HepG2 (cell line): ENCODE results near the gene BRCA1. TPM values are rescaled to one million over a fixed set of nuclear protein-coding genes. Genes with fewer than 3 reads are reported as not detected.

Source experiments
- ATAD3A ChIP-seq: sonication (generic); formaldehyde crosslinking; IDR thresholded peaks from 2 replicates; pipeline ENCODE4 v1.4.0; 2020; ENCODE audit warnings: missing genetic modification reagents
- FLYWCH1 ChIP-seq: sonication (generic); formaldehyde crosslinking; IDR thresholded peaks from 2 replicates; pipeline ENCODE4 v1.8.1; 2023; ENCODE audit warnings: mild to moderate bottlenecking, missing genetic modification reagents
- FOXC1 ChIP-seq: sonication (generic); formaldehyde crosslinking; IDR thresholded peaks from 2 replicates; pipeline ENCODE4 v1.8.0; 2022; ENCODE audit warnings: mild to moderate bottlenecking, missing genetic modification reagents, borderline replicate concordance
- HMG20A ChIP-seq: IDR thresholded peaks from 2 replicates; pipeline ENCODE4 v1.6.1; 2016; ENCODE audit warnings: borderline replicate concordance
- JUN ChIP-seq: sonication (generic); formaldehyde crosslinking; IDR thresholded peaks from 2 replicates; pipeline ENCODE4 v1.4.0; 2020; ENCODE audit warnings: mild to moderate bottlenecking, missing genetic modification reagents
- KDM1A ChIP-seq: IDR thresholded peaks from 2 replicates; pipeline ENCODE4 v1.6.1; 2016; ENCODE audit warnings: missing compliant biosample characterization
- KDM3A ChIP-seq: IDR thresholded peaks from 2 replicates; pipeline ENCODE4 v1.6.1; 2018; ENCODE audit warnings: low read depth, missing compliant biosample characterization
- NR2F1 ChIP-seq, 2 experiments: fragments of 450-650 bp in 1 of 2; formaldehyde crosslinking in 1 of 2; IDR thresholded peaks; 2 replicates each; pipeline versions ENCODE4 v1.5.0 to v1.6.1; 2016 to 2020; ENCODE audit warnings: mild to moderate bottlenecking in 1 of 2, missing compliant biosample characterization in 1 of 2, missing genetic modification reagents in 1 of 2, moderate library complexity in 1 of 2
- TMF1 ChIP-seq: sonication (generic); formaldehyde crosslinking; IDR thresholded peaks from 2 replicates; pipeline ENCODE4 v1.8.1; 2022; ENCODE audit warnings: low read depth, missing genetic modification reagents
- ZNF382 ChIP-seq: sonication (generic); formaldehyde crosslinking; IDR thresholded peaks from 2 replicates; pipeline ENCODE4 v1.5.0; 2020; ENCODE audit warnings: missing genetic modification reagents, mild to moderate bottlenecking, borderline replicate concordance
- ZNF460 ChIP-seq: sonication (generic); formaldehyde crosslinking; IDR thresholded peaks from 2 replicates; pipeline ENCODE4 v1.5.1; 2020; ENCODE audit warnings: missing genetic modification reagents, mild to moderate bottlenecking, borderline replicate concordance
- ZNF496 ChIP-seq: sonication (generic); formaldehyde crosslinking; IDR thresholded peaks from 2 replicates; pipeline ENCODE4 v1.8.1; 2023; ENCODE audit warnings: mild to moderate bottlenecking, moderate library complexity, missing genetic modification reagents; ENCODE audit not compliant: insufficient replicate concordance
- ZNF549 ChIP-seq: sonication (generic); formaldehyde crosslinking; IDR thresholded peaks from 2 replicates; pipeline ENCODE4 v1.5.0; 2020; ENCODE audit warnings: missing genetic modification reagents
- ZNF891 ChIP-seq: sonication (generic); formaldehyde crosslinking; IDR thresholded peaks from 2 replicates; pipeline ENCODE4 v1.5.0; 2020; ENCODE audit warnings: mild to moderate bottlenecking, missing genetic modification reagents
- polyA plus RNA-seq, 8 experiments: library from polyadenylated mRNA; depleted of rRNA in 3 of 8; stranded (reverse) in 7 of 8; unstranded in 1 of 8; fragments of >200 nt; fragmentation: Illumina TruSeq in 4 of 8; extraction: Trizol in 4 of 8; gene quantifications; 2 replicates each; pipeline versions ENCODE4 v1.2.1 to v1.2.3, GENCODE V29; 2011 to 2016; ENCODE audit warnings: low read depth in 4 of 8, missing spikeins in 1 of 8, mixed read lengths in 1 of 8; ENCODE audit not compliant: insufficient read depth in 1 of 8
- total RNA-seq, 5 experiments: library from RNA; depleted of rRNA; stranded (reverse); fragments of >200 nt; fragmentation: Illumina TruSeq; extraction: Trizol; gene quantifications; 2 replicates each; pipeline ENCODE4 v1.2.3, GENCODE V29; 2016; ENCODE audit warnings: low read depth in 1 of 5
- TF ChIP-seq, protein P1 (sequence below): conservative IDR thresholded peaks from 2 replicates; pipeline ENCODE4 v1.6.1; 2018; ENCODE audit warnings: missing genetic modification reagents
- TF ChIP-seq, protein P2 (sequence below): sonication (generic); formaldehyde crosslinking; IDR thresholded peaks from 2 replicates; pipeline ENCODE4 v1.5.0; 2020; ENCODE audit warnings: mild to moderate bottlenecking, missing genetic modification reagents, moderate library complexity
- TF ChIP-seq, protein P3 (sequence below): sonication (generic); formaldehyde crosslinking; IDR thresholded peaks from 2 replicates; pipeline ENCODE4 v1.5.0; 2020; ENCODE audit warnings: mild to moderate bottlenecking, missing genetic modification reagents, borderline replicate concordance

The BRCA1 gene
- total and polyA plus RNA-seq, 2 of the 13 experiments (the other 11 are each of a cell fraction or from before 2014, with no cell fraction given), result 13.3 to 37.5 TPM

DNA sequence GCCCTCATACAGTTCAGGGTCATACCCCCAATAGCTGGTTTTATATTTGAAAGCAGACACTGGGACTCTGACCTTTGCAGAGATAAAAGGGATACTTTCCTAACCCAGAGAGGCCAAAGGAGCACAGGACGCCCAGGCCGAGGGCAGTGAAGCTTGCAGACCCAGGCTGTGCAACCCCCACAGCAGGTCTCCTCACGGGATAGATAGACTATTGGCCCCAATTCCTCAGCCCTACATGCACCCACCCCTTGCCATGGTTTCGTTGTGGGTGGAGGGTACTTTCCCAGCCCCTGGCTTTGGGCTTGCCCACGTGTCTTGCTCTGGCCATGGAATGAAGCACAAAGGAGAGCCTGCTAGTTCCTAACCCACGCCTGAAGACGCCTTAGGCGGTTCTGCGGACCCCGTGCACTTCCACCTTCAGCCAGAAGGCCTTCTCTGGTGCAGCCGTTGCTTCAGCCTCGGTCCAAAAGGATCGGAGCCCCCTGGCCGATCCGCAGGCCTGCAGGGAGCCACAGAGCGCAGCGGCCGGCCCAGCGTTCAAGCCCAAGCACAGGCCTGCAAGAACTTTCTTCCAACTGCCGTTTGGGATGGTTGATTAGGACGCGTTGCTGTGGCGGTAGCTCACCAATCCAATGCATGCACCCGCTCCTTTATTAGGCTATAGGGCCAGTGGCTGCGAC is 9.8 kb upstream of the BRCA1 start (continued):
- TF ChIP-seq ZNF549 (no peak), HMG20A (CRISPR knock-in tag) (peak; percentile 59; the same call in 1 of the 2 replicates), FLYWCH1 (CRISPR knock-in tag) (no peak), ATAD3A (CRISPR knock-in tag) (no peak), ZNF382 (no peak), ZNF460 (CRISPR knock-in tag) (peak; percentile 24; the same call in 1 of the 2 replicates), KDM3A (no peak), TMF1 (no peak), ZNF891 (CRISPR knock-in tag) (peak; percentile 55; the same call in 1 of the 2 replicates), KDM1A (CRISPR knock-in tag) (no peak), FOXC1 (CRISPR knock-in tag) (no peak), JUN (no peak), ZNF496 (CRISPR knock-in tag) (no peak), NR2F1 (CRISPR knock-in tag; IDR thresholded peaks at IDR 0.05) (peak; percentile 84 to 89; a peak in 3 of 4 replicates)
- TF ChIP-seq, protein P1, sequence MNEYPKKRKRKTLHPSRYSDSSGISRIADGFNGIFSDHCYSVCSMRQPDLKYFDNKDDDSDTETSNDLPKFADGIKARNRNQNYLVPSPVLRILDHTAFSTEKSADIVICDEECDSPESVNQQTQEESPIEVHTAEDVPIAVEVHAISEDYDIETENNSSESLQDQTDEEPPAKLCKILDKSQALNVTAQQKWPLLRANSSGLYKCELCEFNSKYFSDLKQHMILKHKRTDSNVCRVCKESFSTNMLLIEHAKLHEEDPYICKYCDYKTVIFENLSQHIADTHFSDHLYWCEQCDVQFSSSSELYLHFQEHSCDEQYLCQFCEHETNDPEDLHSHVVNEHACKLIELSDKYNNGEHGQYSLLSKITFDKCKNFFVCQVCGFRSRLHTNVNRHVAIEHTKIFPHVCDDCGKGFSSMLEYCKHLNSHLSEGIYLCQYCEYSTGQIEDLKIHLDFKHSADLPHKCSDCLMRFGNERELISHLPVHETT (CRISPR knock-in tag), result no peak
- TF ChIP-seq, protein P2, sequence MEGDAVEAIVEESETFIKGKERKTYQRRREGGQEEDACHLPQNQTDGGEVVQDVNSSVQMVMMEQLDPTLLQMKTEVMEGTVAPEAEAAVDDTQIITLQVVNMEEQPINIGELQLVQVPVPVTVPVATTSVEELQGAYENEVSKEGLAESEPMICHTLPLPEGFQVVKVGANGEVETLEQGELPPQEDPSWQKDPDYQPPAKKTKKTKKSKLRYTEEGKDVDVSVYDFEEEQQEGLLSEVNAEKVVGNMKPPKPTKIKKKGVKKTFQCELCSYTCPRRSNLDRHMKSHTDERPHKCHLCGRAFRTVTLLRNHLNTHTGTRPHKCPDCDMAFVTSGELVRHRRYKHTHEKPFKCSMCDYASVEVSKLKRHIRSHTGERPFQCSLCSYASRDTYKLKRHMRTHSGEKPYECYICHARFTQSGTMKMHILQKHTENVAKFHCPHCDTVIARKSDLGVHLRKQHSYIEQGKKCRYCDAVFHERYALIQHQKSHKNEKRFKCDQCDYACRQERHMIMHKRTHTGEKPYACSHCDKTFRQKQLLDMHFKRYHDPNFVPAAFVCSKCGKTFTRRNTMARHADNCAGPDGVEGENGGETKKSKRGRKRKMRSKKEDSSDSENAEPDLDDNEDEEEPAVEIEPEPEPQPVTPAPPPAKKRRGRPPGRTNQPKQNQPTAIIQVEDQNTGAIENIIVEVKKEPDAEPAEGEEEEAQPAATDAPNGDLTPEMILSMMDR (CRISPR knock-in tag), result no peak
- TF ChIP-seq, protein P3, sequence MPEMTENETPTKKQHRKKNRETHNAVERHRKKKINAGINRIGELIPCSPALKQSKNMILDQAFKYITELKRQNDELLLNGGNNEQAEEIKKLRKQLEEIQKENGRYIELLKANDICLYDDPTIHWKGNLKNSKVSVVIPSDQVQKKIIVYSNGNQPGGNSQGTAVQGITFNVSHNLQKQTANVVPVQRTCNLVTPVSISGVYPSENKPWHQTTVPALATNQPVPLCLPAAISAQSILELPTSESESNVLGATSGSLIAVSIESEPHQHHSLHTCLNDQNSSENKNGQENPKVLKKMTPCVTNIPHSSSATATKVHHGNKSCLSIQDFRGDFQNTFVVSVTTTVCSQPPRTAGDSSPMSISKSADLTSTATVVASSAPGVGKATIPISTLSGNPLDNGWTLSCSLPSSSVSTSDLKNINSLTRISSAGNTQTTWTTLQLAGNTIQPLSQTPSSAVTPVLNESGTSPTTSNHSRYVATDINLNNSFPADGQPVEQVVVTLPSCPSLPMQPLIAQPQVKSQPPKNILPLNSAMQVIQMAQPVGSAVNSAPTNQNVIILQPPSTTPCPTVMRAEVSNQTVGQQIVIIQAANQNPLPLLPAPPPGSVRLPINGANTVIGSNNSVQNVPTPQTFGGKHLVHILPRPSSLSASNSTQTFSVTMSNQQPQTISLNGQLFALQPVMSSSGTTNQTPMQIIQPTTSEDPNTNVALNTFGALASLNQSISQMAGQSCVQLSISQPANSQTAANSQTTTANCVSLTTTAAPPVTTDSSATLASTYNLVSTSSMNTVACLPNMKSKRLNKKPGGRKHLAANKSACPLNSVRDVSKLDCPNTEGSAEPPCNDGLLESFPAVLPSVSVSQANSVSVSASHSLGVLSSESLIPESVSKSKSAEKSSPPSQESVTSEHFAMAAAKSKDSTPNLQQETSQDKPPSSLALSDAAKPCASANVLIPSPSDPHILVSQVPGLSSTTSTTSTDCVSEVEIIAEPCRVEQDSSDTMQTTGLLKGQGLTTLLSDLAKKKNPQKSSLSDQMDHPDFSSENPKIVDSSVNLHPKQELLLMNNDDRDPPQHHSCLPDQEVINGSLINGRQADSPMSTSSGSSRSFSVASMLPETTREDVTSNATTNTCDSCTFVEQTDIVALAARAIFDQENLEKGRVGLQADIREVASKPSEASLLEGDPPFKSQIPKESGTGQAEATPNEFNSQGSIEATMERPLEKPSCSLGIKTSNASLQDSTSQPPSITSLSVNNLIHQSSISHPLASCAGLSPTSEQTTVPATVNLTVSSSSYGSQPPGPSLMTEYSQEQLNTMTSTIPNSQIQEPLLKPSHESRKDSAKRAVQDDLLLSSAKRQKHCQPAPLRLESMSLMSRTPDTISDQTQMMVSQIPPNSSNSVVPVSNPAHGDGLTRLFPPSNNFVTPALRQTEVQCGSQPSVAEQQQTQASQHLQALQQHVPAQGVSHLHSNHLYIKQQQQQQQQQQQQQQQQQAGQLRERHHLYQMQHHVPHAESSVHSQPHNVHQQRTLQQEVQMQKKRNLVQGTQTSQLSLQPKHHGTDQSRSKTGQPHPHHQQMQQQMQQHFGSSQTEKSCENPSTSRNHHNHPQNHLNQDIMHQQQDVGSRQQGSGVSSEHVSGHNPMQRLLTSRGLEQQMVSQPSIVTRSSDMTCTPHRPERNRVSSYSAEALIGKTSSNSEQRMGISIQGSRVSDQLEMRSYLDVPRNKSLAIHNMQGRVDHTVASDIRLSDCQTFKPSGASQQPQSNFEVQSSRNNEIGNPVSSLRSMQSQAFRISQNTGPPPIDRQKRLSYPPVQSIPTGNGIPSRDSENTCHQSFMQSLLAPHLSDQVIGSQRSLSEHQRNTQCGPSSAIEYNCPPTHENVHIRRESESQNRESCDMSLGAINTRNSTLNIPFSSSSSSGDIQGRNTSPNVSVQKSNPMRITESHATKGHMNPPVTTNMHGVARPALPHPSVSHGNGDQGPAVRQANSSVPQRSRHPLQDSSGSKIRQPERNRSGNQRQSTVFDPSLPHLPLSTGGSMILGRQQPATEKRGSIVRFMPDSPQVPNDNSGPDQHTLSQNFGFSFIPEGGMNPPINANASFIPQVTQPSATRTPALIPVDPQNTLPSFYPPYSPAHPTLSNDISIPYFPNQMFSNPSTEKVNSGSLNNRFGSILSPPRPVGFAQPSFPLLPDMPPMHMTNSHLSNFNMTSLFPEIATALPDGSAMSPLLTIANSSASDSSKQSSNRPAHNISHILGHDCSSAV (CRISPR knock-in tag), result no peak
